ENCODE measurements around the gene IL6R.

The IL6R gene

GRCh38 chr1:154453574-154454352 is 48.6 kb downstream of the IL6R start:
- no peak for DNase-seq (ENCODE audit: low spot score)

- DNase-seq (ENCODE audit: low spot score), result no peak
These were observed 49.4 kb downstream of the IL6R start for GRCh38 chr1:154454386-154455120.

- no peak for DNase-seq (ENCODE audit: low spot score)
These were observed 51.5 kb downstream of the IL6R start for GRCh38 chr1:154456631-154457030.

- peak; percentile 38 for DNase-seq (ENCODE audit: low spot score)
These were observed 53.9 kb downstream of the IL6R start for GRCh38 chr1:154459080-154459479.

- no peak for DNase-seq (ENCODE audit: low spot score)
These were observed 55.6 kb downstream of the IL6R start for GRCh38 chr1:154460695-154461260.

GRCh38 chr1:154463512-154463990 is 58.4 kb downstream of the IL6R start:
- peak; percentile 43 for DNase-seq (ENCODE audit: low spot score)

- DNase-seq (ENCODE audit: low spot score), result no peak
These were observed 60.6 kb downstream of the IL6R start for GRCh38 chr1:154465621-154466195.

- DNase-seq (ENCODE audit: low spot score), result no peak
These were observed 61.1 kb downstream of the IL6R start for GRCh38 chr1:154466206-154466605.

- DNase-seq (ENCODE audit: low spot score), result no peak
These were observed 61.8 kb downstream of the IL6R start for GRCh38 chr1:154466921-154467417.

- DNase-seq (ENCODE audit: low spot score), result no peak
These were observed 62.4 kb downstream of the IL6R start for GRCh38 chr1:154467434-154468102.

- DNase-seq (ENCODE audit: low spot score), result no peak
These were observed 63.5 kb downstream of the IL6R start for GRCh38 chr1:154468535-154469250.

GRCh38 chr1:154469844-154470560 is 64.9 kb downstream of the IL6R start:
- DNase-seq (ENCODE audit: low spot score), result no peak

GRCh38 chr1:154471304-154471703 is 66.2 kb downstream of the IL6R start:
- no peak for DNase-seq (ENCODE audit: low spot score)

GRCh38 chr1:154474802-154475201 is 69.7 kb downstream of the IL6R start:
- peak; percentile 98 for DNase-seq (ENCODE audit: low spot score)

- no peak for DNase-seq (ENCODE audit: low spot score)
These were observed 71.6 kb downstream of the IL6R start for GRCh38 chr1:154476791-154477190.

GRCh38 chr1:154478013-154478412 is 72.9 kb downstream of the IL6R start:
- DNase-seq (ENCODE audit: low spot score), result no peak

GRCh38 chr1:154478639-154479038 is 73.5 kb downstream of the IL6R start:
- DNase-seq (ENCODE audit: low spot score), result no peak

GRCh38 chr1:154479764-154480421 is 74.8 kb downstream of the IL6R start:
- DNase-seq (ENCODE audit: low spot score), result peak; percentile 96

GRCh38 chr1:154481053-154481452 is 75.9 kb downstream of the IL6R start:
- no peak for DNase-seq (ENCODE audit: low spot score)
